Adrenal gland (tissue), 5 donors: ENCODE data around the gene MAPK11.

Experiments used
- POLR2A ChIP-seq, 2 donors: fragments of 450-650 bp; IDR thresholded peaks; one replicate each; pipeline ENCODE4 v1.6.1; 2017; ENCODE audit warnings: antibody characterized with exemption in 2 of 2, mild to moderate bottlenecking in 2 of 2, moderate library complexity in 1 of 2
- TF ChIP-seq, protein P1 (sequence below), 6 experiments: fragments of 450-650 bp in 4 of 6; fragments of 200-600 bp in 2 of 6; sonication (generic) in 1 of 6; IDR thresholded peaks; 1 replicate in 5 of 6; 2 replicates in 1 of 6; pipeline versions ENCODE4 v1.5.1 to v1.8.0; 2016 to 2021; ENCODE audit warnings: antibody characterized with exemption in 6 of 6, mild to moderate bottlenecking in 2 of 6, moderate library complexity in 1 of 6
- donor health status: DM: no; HTN: no; CAD: no.

DNA sequence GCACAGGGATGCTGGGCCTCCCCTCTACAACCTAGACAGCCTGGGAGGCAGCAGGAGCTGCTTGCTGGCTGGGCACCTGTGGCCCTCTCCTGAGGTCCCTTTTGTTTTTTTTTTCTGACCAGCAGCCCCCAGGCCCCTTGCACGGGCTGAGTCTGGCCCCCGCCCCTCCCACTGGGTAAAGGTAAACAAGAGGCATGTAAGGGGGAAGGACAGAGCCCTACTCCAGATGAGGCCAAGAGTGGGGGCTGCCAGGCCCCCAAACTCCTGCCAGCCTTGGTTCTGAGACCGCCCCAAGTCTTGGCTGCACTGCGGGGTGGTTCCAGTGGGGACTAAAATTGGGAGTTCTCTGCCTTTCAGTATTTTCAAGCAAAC, 28.1 kb upstream of the MAPK11 start:
- TF ChIP-seq, protein P1, sequence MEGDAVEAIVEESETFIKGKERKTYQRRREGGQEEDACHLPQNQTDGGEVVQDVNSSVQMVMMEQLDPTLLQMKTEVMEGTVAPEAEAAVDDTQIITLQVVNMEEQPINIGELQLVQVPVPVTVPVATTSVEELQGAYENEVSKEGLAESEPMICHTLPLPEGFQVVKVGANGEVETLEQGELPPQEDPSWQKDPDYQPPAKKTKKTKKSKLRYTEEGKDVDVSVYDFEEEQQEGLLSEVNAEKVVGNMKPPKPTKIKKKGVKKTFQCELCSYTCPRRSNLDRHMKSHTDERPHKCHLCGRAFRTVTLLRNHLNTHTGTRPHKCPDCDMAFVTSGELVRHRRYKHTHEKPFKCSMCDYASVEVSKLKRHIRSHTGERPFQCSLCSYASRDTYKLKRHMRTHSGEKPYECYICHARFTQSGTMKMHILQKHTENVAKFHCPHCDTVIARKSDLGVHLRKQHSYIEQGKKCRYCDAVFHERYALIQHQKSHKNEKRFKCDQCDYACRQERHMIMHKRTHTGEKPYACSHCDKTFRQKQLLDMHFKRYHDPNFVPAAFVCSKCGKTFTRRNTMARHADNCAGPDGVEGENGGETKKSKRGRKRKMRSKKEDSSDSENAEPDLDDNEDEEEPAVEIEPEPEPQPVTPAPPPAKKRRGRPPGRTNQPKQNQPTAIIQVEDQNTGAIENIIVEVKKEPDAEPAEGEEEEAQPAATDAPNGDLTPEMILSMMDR (IDR thresholded peaks at IDR 0.05), result no peak
- no peak for TF ChIP-seq POLR2A (IDR thresholded peaks at IDR 0.05)
